Measurements from ENCODE around the gene SPARC.
"Not testable (repeated sequence)": the region's sequence is repeated elsewhere in the genome, so short reads cannot be mapped to it uniquely, and the experiment has no call there.

The SPARC gene

DNA sequence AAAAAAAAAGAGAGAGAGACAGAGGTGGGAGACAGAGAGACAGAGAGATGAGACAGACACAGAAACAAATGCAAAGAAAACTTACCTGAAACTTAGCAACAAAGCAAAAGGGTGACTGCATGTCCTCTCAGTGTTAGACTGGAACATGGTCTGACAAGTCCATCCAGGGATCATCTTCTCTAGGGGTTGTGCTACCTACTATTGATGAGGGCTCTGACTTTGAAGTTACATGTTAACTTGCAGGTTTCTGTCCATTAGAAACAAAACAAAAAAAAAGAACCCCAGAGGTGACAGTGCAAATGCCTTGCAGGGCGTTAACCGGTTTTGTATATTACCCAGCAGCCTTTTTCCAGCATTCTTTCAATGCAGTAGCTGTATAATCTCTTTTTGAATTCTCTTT lies 13.6 kb upstream of the SPARC start:
- DNase-seq = no peak

DNA sequence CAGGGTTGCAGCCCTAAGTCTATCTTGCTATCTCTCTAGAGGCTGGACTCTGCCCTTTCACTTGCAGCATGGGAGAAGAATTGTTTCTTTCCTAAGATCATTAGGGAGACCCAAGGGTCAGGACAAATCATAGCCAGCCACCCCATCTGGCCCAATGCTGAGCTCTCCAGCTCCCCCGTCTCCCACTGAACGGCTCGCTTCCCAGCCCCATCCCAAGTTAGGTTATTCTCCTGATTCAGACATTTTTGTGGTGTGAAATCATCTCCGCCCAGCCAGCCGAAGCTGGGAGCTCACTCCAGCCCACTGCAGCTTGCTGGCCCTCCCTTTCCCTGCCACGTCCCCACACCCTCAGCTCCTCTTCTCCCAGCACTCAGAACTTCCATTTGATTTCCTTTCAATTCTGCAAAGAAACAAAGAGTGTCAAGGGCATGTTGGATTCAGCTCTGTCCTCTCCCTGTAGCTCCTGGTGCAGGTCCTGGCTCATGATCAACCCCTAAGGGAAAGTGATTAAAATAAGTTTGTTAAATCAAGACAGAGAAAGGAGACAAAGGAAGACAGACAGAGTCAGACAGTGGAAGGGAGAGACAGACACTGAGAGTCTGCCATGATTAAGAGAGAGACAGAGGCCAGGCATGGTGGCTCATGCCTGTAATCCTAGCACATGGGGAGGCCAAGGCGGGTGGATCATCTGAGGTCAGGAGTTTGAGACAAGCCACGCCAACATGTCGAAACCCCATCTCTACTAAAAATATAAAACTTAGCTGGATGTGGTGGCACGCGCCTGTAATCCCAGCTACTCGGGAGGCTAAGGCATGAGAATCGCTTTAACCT lies 12.6 kb upstream of the SPARC start:
- DNase-seq = no peak

DNA sequence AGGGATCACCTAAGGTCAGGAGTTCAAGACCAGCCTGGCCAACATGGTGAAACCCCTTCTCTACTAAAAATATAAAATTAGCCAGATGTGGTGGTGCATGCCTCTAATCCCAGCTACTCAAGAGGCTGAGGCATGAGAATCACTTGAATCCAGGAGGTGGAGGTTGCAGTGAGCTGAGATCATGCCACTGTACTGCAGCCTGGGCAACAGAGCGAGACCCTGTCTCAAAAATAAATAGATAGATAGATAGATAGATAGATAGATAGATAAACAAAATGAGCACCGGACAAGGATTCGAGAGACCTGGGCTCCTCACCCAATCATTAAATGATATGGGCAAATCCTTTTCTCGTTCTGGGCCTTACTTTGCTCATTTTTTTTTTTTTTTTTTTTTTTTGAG lies 11.4 kb upstream of the SPARC start:
- DNase-seq = not testable (repeated sequence)

DNA sequence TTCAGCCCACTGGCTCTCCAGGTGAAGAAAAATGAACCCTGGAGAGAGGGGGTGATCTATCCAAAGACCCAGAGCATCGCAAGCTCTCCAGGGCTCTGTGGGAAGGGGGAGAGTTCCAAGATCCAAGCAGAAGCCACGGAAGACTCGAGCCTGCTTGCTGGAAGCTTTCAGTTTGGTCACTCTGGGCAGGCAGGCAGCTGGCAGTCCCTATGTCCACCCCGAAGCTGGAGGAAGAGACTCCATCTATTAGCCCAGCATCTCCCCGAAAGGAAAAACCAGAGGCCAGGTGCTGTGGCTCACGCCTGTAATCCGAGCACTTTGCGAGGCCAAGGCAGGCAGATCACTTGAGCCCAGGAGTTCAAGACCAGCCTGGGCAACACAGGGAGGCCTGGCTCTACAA lies 10.7 kb upstream of the SPARC start:
- DNase-seq = no peak

DNA sequence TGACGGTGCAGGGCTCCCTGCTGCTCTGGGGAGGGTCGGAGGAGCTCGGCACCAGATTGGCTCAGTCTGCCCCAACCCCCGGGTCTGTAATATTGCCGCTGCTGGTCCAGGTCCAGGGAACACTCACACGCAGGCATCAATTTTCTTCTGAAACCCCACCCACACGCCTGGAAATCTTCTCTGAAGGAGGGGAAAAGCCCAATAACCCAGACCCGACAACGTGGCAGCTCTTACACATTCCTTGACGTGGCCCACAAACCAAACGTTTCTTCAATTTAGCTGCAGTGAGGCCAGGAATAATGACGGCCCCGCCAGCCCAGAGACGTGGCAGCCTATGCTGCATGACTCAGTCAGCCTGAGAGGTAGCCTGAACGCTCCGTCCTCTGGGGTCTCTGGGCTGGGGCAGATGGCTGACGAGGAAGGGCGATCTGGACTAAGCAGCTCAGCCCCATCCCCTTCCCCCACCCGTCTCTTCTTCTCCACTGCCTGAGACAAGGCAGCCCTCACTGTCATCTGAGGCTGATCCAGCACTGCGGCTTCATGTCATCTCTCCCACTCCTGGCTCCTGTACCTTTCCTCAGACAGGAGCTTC lies 9.9 kb upstream of the SPARC start:
- no peak for DNase-seq

DNA sequence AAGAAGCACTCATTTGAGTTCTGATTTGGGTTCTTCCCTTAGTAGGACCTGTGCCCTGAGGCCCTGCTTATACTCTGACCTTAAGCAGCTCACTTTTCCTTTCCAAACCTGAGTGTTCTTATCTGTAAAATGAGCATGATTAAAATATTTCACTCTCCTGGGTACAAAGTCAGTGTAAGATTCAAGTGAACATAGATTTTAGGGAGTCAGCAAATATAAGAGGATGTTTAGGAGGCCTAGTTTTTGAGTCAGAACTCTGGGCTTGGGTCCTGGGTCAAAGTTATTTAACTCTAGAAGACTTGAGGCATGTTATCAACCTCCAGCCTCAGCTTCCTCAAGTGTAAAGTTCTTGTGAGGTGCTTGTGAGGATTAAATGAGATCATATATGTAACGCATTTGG lies 8.7 kb upstream of the SPARC start:
- DNase-seq = no peak

DNA sequence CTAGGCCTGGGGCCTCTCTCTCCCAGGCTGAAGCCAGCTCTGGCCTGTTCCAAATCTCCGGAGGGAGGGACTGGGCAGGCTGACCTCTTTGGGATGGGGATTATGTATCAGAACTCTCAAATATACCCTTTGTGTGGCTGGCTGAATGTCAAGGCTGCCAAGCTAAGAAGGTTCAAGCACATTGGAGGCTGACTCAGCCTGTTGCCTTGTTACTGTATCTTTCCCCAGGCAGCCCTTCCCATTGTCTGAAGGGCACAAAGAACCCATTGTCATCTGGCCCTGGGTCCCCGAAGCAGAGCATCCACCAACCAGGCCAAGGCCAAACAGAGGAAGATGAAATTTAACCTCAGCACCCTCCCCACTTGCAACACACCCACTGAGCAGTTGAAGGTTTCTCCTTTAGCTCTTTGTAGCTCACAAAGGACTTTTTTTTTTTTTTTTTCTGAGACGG lies 7.3 kb upstream of the SPARC start:
- no peak for DNase-seq

DNA sequence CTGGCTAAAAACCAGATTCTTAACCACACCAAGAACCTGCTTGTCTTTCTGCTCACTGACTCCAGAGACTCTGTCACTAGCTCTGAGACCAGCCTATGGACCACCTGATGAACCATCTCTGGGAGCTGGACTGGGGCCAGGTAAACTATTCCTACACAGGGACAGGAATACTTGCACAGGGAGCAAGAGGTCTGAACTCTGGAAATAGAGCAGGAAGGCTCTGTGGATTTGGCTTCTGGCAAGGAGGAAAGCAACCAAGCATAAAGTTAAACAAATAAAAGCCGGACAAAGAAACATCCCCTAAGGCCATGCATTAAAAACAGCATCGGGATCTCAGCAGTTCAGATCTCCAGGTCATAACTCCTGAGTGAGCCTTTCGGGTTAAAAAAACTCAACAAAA lies 5.6 kb upstream of the SPARC start:
- no peak for DNase-seq

DNA sequence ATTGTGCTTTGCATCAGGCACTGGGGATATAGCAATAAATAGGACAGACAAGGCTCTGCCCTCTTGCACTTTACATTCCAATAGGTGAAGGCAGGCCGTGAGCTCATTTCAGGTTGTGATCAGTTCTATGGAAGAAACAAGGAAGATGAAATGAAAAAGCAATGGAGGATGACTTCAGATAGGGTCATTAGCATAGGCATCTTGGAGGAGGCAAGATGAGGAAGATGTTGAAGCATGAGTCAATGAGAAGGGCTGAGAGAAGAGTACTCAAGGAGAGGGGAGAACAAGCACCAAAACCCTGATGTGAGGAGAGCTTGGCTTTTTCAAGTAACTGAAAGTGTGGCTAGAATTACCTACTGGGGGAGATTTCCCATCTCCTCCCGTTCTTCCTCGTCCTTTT lies 5.0 kb upstream of the SPARC start:
- no peak for DNase-seq

DNA sequence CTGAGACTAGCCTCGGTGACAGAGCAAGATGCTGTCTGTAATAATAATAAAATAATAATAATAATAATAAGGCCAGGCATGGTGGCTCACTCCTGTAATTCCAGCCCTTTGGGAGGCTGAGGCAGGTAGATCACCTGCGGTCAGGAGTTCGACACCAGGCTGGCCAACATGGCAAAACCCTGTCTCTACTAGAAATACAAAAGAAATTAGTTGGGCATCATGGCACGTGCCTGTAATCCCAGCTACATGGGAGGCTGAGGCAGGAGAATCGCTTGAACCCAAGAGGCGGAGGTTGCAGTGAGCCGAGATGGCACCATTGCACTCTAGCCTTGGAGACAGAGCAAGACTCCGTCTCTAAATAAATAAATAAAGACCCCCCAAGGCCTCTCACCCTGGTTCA lies 2.9 kb upstream of the SPARC start:
- not testable (repeated sequence) for DNase-seq

DNA sequence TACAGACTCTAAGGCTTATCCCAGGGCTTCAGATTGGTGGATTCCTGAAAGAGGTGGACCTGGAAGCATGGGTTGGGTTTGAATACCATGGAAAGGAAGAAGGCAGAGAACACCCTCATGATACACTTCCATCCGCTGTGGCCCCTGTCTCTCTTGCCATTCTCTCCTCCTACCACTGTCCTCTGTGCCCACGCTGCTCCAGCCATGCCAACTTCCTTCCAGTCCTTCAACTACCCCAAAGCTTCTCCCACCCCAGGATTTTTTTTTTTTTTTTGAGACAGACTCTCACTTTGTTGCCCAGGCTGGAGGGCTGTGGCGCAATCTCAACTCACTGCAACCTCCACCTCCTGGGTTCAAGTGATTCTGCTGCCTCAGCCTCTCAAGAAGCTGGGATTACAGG lies 1.7 kb upstream of the SPARC start:
- no peak for DNase-seq

DNA sequence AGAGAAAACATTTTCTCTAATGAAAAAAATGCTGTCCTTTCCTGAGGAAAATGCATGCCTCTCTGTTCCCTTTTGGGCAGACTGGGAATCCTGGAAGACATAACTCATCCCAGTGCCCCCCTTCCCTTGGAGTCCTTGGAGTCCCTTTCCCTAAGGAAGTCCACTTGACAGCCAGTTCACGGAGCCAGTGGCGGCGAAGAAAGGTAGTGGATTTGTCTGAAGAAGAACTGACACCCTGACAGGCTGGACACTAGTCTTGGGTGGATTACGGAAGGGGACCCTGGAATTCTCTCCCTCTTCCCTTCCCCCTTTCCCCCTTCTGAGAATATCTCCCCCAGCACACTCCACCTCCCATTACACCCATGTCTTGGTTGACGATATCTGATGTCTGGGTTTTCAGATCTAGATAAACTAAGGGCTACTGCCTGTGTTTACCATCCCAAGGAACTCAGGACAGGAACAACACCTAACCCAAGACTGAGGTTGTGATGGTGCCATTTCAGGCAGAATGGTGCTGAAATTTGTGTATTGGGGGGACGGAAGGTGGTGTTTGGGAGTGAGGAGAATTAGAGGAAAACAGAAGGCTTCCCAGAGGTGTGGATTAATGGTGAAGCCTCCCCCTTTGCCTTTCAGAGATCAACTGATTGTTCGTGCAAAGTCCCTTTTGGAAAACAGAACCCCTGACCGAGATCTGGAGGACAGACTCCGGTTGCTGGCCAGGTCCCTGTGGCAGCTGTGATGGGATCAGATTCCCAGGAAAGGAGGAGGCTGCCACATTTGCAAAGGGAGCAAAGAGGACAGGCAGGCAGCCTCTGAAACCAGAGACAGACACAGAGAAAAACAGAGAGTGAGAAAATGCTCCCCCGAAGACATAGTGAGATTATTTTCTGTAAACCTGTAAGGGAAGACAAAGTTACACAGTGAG lies 704 bp downstream of the SPARC start:
- no peak for DNase-seq

DNA sequence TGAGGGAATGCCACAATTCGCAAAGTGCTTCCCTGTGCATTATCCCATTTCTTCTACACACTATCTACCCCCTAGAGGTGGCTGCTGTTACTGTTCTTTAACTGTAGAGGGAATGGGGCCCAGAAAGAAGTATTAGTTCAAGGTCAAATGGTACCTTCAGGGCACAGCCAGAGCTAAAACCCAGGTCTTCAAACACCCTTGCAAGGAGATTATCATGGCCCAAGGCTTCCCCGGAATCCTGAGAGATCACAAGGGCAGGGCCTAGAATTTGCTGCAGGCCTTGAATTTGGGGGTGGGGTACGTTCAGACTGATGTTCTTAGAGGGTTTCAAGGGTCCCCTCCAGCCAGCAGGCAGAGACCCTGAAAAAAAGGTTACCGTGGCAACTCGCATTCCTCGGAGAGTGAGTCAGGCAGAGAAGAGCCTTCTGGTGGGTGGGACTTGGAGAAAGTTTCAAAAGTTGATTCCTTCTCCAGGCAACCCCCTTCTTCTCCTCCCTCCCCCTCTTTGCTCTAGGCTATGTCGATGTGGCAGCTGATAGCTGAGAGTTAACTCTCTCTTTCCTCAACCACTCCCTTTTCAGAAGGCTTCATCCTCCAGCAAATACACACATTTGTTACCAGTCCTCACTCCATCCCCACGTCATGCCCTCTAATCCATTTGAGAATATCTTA lies 1.9 kb downstream of the SPARC start:
- DNase-seq = no peak

DNA sequence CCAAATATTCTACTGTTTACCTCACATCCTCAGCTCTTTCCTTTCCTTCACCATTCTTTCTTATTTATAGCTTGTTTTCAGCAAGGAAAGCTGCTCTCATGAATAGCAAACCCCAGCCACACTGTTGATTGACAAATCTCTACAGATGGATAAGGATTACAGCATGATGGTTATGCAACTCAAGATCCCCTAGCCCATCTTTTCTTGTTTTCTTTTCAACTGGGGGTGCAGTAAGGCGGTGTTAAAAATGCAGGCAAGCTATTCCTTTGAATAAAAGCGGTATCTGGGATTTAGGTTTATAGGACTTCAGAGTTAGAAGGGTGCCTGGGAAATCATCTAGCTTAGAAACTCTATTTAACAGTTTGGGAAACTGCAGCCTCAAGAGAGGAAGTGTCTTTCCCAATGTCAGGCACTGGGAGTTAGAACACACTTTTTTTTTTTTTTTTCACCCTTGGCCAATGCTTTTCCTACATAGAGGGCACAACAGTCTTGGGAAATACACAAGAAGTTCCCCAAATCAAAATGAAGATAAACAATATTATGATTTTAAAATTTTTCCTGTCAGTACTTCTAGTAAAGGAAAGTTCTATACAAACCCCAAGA lies 2.6 kb downstream of the SPARC start:
- DNase-seq = no peak

DNA sequence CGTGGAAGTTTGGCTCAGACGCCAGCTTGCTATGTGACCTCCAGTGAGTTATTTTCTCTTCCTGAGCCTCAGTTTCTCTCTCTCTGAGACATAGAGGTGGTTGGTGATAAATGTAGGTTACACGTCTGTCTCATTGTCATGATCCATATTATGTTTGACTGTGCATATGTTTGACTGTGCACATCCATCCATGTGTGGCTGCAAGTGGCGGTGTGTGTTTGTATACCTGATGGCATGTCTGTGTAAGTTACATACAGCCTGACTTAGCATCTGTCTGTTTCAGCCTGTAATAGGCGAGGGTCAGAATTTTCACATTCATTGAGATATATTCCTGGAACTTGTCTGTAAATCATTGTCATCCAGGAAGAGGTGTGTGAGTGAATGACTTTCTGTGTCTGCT lies 3.3 kb downstream of the SPARC start:
- no peak for DNase-seq

DNA sequence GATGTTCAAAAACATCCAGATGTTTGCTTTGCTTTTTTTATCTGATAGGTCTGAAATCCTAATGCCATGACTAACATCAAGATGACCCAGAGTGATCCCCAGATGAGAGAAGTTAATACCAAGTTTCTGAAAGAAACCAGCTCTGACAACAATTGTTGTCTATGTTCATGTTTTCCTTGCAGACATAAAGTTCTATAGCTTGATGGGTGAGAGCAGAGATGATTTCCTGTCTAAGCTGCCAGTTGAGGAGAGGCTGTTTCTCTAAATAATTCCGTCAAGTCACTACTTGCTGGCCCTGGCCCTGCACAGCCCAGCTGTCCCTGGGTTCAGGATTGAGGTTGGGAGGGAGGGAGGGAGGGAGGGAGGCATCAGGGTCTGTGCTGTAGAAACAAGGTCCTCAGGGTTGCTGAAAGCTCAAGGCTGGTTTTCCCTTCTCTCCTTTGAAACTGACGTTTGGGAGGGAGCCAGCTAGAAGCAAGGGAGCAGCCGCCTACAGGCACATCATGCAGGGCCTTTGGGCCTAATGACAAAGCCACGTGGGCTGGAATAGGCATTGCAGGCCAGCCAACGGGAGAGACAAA lies 3.9 kb downstream of the SPARC start:
- DNase-seq = no peak

DNA sequence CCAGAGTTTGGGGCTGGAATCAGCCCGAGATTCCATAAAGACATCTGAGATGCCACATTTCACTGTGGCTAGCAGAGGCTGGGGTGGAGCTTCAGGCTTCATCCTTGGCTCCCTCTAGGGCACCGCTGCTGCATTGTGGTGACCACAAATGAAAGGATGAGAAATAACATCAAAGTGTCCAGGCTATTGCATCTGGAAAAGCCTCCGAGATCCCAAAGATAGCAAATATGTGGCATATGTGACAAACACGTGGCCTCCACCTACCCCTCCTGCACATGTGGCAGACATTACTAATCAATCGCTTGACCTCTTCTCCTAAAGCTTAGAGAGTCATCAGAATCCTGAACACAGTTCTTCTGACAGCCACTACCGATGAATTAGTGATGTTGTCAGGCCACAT lies 4.5 kb downstream of the SPARC start:
- DNase-seq = no peak

DNA sequence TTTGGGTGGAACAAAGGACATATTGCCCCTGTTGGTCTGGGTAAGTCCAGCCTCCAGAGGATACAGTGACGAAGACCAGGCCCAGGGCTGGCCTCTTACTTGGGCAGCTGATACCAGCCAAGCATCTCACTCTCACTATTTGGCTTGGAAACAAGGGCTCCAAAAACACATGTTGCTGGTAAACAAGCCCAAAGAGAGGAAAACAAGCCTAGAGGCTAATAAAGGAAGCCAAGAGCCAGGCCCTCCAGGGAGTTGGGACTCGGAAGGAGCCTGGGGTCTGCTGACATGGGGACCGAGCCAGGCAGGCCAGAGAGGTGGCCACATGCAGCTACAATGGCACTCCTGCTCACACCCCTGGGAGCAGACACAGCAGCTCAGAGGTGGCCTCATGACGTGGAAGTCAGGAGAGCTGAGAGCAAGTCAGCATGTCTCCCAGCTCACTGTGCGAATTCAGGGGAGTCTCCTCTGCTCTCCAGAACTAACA lies 5.7 kb downstream of the SPARC start:
- no peak for DNase-seq

DNA sequence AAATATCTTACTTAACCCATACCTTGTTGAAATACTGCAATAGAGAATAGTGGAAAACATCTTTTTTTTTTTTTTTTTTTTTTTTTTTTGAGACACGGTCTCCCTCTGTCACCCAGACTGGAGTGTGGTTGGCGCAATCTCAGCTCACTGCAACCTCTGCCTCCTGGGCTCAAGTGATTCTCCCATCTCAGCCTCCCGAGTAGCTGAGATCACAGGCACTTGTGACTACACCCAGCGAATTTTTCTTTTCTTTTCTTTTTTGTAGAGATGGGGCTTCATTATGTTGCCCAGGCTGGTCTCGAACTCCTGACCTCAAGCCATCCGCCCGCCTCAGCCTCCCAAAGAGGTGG lies 6.6 kb downstream of the SPARC start:
- not testable (repeated sequence) for DNase-seq

DNA sequence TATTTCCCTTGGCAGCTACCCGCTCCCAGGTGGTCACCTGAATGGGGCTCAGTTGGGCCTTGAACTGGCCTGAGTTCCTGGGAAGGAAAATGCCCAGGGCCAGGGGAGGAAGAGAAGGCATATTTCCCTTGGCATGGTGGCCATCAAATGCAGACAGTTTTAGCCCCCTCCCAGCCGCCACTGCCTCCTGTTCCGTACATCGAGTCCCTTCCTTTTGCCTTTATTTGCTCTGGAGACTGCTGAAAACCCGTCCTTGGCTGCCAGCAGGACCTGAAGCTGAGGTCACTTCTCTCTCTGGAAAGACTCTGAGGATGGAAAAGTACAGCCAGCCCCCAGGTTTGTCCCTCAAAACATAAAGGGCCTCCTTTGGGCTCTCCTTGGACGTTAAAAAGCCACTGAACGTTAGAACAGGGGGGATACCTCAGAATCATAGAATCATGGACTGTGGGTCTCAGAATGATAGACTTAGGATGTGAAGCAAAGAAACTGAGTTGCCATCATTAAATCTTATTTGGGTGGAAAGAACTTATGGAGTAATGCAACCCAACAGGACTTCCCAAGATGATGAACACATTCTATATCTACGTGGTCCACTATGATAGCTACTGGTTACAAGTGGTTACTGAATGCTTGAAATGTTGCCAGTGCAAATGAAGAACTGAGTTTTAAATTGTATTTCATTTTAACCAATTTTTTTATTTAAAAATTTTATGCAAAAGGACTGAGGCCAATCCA lies 7.1 kb downstream of the SPARC start:
- DNase-seq = no peak

DNA sequence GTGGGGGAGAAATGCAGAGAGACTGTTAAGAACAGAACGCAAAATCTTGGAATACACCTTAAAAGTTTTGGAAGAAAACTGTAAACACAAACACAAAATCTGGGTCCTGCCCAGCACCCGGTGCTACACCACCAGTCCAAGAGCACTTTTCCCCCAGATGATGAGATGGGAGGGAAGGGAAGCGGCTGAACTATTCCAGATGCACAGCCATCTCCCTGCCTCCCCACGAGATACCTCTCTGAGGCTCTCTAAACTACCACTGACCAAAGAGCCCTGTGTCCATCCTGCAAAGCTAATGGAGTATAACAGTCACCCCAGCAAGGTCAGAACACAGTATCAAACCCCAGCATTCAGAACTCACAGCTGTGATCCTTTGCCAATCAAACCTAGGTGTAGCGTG lies 8.0 kb downstream of the SPARC start:
- DNase-seq = no peak
